CD14-positive monocyte (primary cell): ENCODE measurements around the gene ABHD11. TPM values are rescaled to one million over a fixed set of nuclear protein-coding genes. Genes with fewer than 3 reads are reported as not detected.

Experiments used
- DNase-seq, 3 donors: peaks; one replicate each; pipeline ENCODE4 v3.0.0-alpha.2; 2011 to 2022
- H2AFZ ChIP-seq: 2 replicates; pipeline ENCODE4 v1.6.0; 2012; ENCODE audit warnings: mild to moderate bottlenecking, low read depth, low read length, inconsistent platforms; ENCODE audit not compliant: insufficient read depth, poor library complexity, severe bottlenecking
- H3K27ac ChIP-seq, 2 donors: 1 replicate in 1 of 2; 2 replicates in 1 of 2; pipeline ENCODE4 v1.5.1; 2012 to 2013; ENCODE audit warnings: low read length in 2 of 2, control low read depth in 1 of 2, inconsistent platforms in 1 of 2, low read depth in 1 of 2, mild to moderate bottlenecking in 1 of 2
- H3K27me3 ChIP-seq, 2 donors: one replicate each; pipeline versions ENCODE4 v1.6.0 to v1.6.1; 2011 to 2013; ENCODE audit warnings: low read length in 2 of 2; ENCODE audit not compliant: control insufficient read depth in 2 of 2, insufficient read depth in 2 of 2
- H3K36me3 ChIP-seq, 2 donors: replicated peaks in 1 of 2; 1 replicate in 1 of 2; 2 replicates in 1 of 2; pipeline versions ENCODE4 v1.5.1 to v1.6.1; 2012 to 2013; ENCODE audit warnings: low read length in 2 of 2, control low read depth in 1 of 2, inconsistent platforms in 1 of 2, mild to moderate bottlenecking in 1 of 2; ENCODE audit not compliant: insufficient read depth in 2 of 2, control insufficient read depth in 1 of 2
- H3K4me1 ChIP-seq, 2 donors: 1 replicate in 1 of 2; 2 replicates in 1 of 2; pipeline versions ENCODE4 v1.5.1 to v1.6.1; 2012 to 2013; ENCODE audit warnings: low read length in 2 of 2, control low read depth in 1 of 2, inconsistent platforms in 1 of 2, mild to moderate bottlenecking in 1 of 2, moderate library complexity in 1 of 2; ENCODE audit not compliant: insufficient read depth in 2 of 2, control insufficient read depth in 1 of 2
- H3K4me2 ChIP-seq: replicated peaks from 2 replicates; pipeline ENCODE3; 2012; ENCODE audit warnings: low read length, moderate library complexity, mild to moderate bottlenecking; ENCODE audit not compliant: poor library complexity, severe bottlenecking; ENCODE audit errors: extremely low read depth
- H3K4me3 ChIP-seq, 3 experiments: fragments of 200-600 bp in 1 of 3; sonication (generic) in 1 of 3; replicated peaks in 1 of 3; 1 replicate in 2 of 3; 2 replicates in 1 of 3; pipeline ENCODE4 v1.5.1; 2011 to 2013; ENCODE audit warnings: low read length in 3 of 3, mild to moderate bottlenecking in 3 of 3, control low read depth in 2 of 3, low read depth in 2 of 3, inconsistent platforms in 1 of 3, moderate library complexity in 1 of 3
- H3K79me2 ChIP-seq: 2 replicates; pipeline ENCODE4 v1.6.0; 2012; ENCODE audit warnings: mild to moderate bottlenecking, control low read depth, inconsistent platforms, low read length, moderate library complexity; ENCODE audit not compliant: insufficient read depth
- H3K9ac ChIP-seq: 2 replicates; pipeline ENCODE4 v1.6.0; 2017; ENCODE audit warnings: low read length, mild to moderate bottlenecking; ENCODE audit not compliant: insufficient read depth, poor library complexity, severe bottlenecking
- H3K9me3 ChIP-seq, 2 donors: replicated peaks in 1 of 2; 1 replicate in 1 of 2; 2 replicates in 1 of 2; pipeline versions ENCODE4 v1.5.1 to v1.6.1; 2012 to 2013; ENCODE audit warnings: low read length in 2 of 2, control low read depth in 1 of 2; ENCODE audit not compliant: control insufficient read depth in 1 of 2, insufficient read depth in 1 of 2
- H4K20me1 ChIP-seq: 2 replicates; pipeline ENCODE4 v1.6.0; 2012; ENCODE audit warnings: mild to moderate bottlenecking, low read length, control low read depth, moderate library complexity; ENCODE audit not compliant: insufficient read depth
- H3K27ac Mint-ChIP-seq, 7 donors: one replicate each; pipeline ENCODE4 v1.8.0; 2020; ENCODE audit warnings: mild to moderate bottlenecking in 7 of 7, mixed read lengths in 7 of 7, moderate library complexity in 6 of 7, inconsistent platforms in 2 of 7
- H3K27me3 Mint-ChIP-seq, 3 donors: one replicate each; pipeline ENCODE4 v1.8.0; 2021 to 2022; ENCODE audit warnings: low read depth in 3 of 3, mild to moderate bottlenecking in 3 of 3, mixed read lengths in 3 of 3, moderate library complexity in 3 of 3, inconsistent platforms in 1 of 3
- H3K36me3 Mint-ChIP-seq, 2 donors: one replicate each; pipeline ENCODE4 v1.8.0; 2020; ENCODE audit warnings: mixed read lengths in 2 of 2, inconsistent platforms in 1 of 2, mild to moderate bottlenecking in 1 of 2
- H3K4me1 Mint-ChIP-seq: one replicate; pipeline ENCODE4 v1.8.0; 2020; ENCODE audit warnings: mild to moderate bottlenecking, mixed read lengths
- H3K4me3 Mint-ChIP-seq, 2 donors: one replicate each; pipeline ENCODE4 v1.8.0; 2020; ENCODE audit warnings: mild to moderate bottlenecking in 2 of 2, mixed read lengths in 2 of 2, moderate library complexity in 1 of 2
- H3K9me3 Mint-ChIP-seq, 7 donors: one replicate each; pipeline ENCODE4 v1.8.0; 2020 to 2022; ENCODE audit warnings: mixed read lengths in 7 of 7, mild to moderate bottlenecking in 6 of 7, moderate library complexity in 6 of 7, inconsistent platforms in 2 of 7
- CTCF ChIP-seq: fragments of 200-600 bp; IDR thresholded peaks from one replicate; pipeline ENCODE4 v1.8.0; 2022; ENCODE audit warnings: antibody characterized with exemption, mild to moderate bottlenecking
- WGBS: methylation state at CpG from one replicate; pipeline ENCODE4 v1.1.5; 2013; ENCODE audit warnings: missing lambda C conversion rate; ENCODE audit not compliant: insufficient coverage; 5-methylcytosine and 5-hydroxymethylcytosine counted together
- intact Hi-C, 2 donors: fragments of 100-400 bp; cut with micrococcal nuclease; formaldehyde crosslinking; loops; one replicate each; pipeline versions ENCODE4 v1.15.0 to v1.15.1; 2023
- polyA plus RNA-seq, 3 donors: library from polyadenylated mRNA; depleted of rRNA in 1 of 3; unstranded in 2 of 3; stranded (reverse) in 1 of 3; fragments of 300-500 nt in 2 of 3; fragments of >200 nt in 1 of 3; fragmentation: Illumina TruSeq in 2 of 3; gene quantifications; 1 replicate in 2 of 3; 2 replicates in 1 of 3; pipeline ENCODE4 v1.2.3, GENCODE V29; 2012 to 2021

ABHD11 gene
- polyA plus RNA-seq, 3 donors: 20.3 to 23.5 (median 22.1) TPM

GRCh38 chr7:73705551-73705920 is 33.1 kb downstream of the ABHD11 start:
- no peak for TF ChIP-seq CTCF
- no peak for DNase-seq
- Histone ChIP-seq H3K9ac (no peak overlapping the region), H2AFZ (no peak overlapping the region), H3K4me2 (no peak overlapping the region), H3K27ac (no peak overlapping the region), H3K4me1 (peaks cover 6 to 9% of the 10 kb centered on the region in 2 donors), H3K79me2 (no peaks in the 10 kb centered on the region), H3K27me3 (peaks cover 6 to 78% of the 10 kb centered on the region in 2 donors), H3K4me3 (no peak overlapping the region), H4K20me1 (no peaks in the 10 kb centered on the region), H3K36me3 (no peaks in the 10 kb centered on the region), H3K9me3 (peaks cover 0 to 3% of the 10 kb centered on the region in 2 donors)
- Mint-ChIP-seq H3K4me1 (peaks cover 27% of the 10 kb centered on the region), H3K4me3 (peak overlapping the region in 1 of 2 donors; percentile 72), H3K36me3 (peaks cover 3 to 5% of the 10 kb centered on the region in 2 donors), H3K27ac (no peak overlapping the region), H3K27me3 (peaks cover 69 to 89% (median 88%) of the 10 kb centered on the region in 3 donors), H3K9me3 (peaks cover 0 to 26% (median 5%) of the 10 kb centered on the region in 7 donors)
- intact Hi-C loops: no loop called here
- 96% methylated on average over 6 of the region's 10 CpGs for WGBS

GRCh38 chr7:73704640-73705550 is 33.7 kb downstream of the ABHD11 start:
- intact Hi-C loops: no loop called here

More at GRCh38 chr7:73704640-73705550, 33.7 kb downstream of the ABHD11 start:
- Histone ChIP-seq H3K27me3 (peaks cover 6 to 72% of the 10 kb centered on the region in 2 donors), H3K79me2 (no peaks in the 10 kb centered on the region), H3K36me3 (no peaks in the 10 kb centered on the region), H3K27ac (no peak overlapping the region), H3K4me3 (no peak overlapping the region), H3K9me3 (peaks cover 0 to 3% of the 10 kb centered on the region in 2 donors), H3K4me2 (no peak overlapping the region), H4K20me1 (no peaks in the 10 kb centered on the region), H3K4me1 (peaks cover 6 to 9% of the 10 kb centered on the region in 2 donors), H3K9ac (no peak overlapping the region), H2AFZ (no peak overlapping the region)
- no peak for TF ChIP-seq CTCF
- peaks cover 0 to 26% (median 5%) of the 10 kb centered on the region in 7 donors for H3K9me3 Mint-ChIP-seq
- peaks cover 3 to 5% of the 10 kb centered on the region in 2 donors for H3K36me3 Mint-ChIP-seq
- H3K4me3 Mint-ChIP-seq: peak overlapping the region in 1 of 2 donors; percentile 72
- H3K27me3 Mint-ChIP-seq: peaks cover 66 to 86% (median 83%) of the 10 kb centered on the region in 3 donors
- peaks cover 27% of the 10 kb centered on the region for H3K4me1 Mint-ChIP-seq
- H3K27ac Mint-ChIP-seq: no peak overlapping the region
- WGBS: 70% methylated on average over 10 of the region's 23 CpGs
- DNase-seq: no peak
